ENCODE data around the gene DPCD. TPM values are rescaled to one million over a fixed set of nuclear protein-coding genes. Genes with fewer than 3 reads are reported as not detected.

The DPCD gene
- total RNA-seq, 4 donors from 2014 or later, result 13.4 to 30.1 (median 24.5) TPM

DNA sequence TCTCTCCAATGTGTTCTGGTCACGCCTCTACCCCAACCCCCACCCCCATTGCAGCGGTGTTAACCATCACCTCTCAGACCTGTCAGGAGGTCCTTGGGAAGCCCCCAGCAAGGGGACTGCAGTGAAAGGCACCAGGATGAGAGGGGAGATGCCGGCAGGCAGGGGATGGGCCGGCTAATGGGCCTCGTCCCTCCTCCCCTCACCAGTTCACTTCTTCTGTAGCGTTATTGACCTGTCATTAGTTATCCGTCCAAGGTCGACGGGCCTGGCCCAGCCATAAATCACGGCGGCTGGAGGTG lies 18.8 kb upstream of the DPCD start:
- ATAC-seq, result no peak
- no peak overlapping the region for H3K4me3 ChIP-seq
- H3K27me3 ChIP-seq, result peaks cover 59% of the 10 kb centered on the region
- no peaks in the 10 kb centered on the region for H3K36me3 ChIP-seq
- H3K9me3 ChIP-seq, result peaks cover 0 to 14% (median 0%) of the 10 kb centered on the region in 3 donors
- TF ChIP-seq EP300 (IDR thresholded peaks at IDR 0.05) (no peak), POLR2A (IDR thresholded peaks at IDR 0.05) (no peak), POLR2AphosphoS5 (IDR thresholded peaks at IDR 0.05) (no peak)
- TF ChIP-seq, protein P1, sequence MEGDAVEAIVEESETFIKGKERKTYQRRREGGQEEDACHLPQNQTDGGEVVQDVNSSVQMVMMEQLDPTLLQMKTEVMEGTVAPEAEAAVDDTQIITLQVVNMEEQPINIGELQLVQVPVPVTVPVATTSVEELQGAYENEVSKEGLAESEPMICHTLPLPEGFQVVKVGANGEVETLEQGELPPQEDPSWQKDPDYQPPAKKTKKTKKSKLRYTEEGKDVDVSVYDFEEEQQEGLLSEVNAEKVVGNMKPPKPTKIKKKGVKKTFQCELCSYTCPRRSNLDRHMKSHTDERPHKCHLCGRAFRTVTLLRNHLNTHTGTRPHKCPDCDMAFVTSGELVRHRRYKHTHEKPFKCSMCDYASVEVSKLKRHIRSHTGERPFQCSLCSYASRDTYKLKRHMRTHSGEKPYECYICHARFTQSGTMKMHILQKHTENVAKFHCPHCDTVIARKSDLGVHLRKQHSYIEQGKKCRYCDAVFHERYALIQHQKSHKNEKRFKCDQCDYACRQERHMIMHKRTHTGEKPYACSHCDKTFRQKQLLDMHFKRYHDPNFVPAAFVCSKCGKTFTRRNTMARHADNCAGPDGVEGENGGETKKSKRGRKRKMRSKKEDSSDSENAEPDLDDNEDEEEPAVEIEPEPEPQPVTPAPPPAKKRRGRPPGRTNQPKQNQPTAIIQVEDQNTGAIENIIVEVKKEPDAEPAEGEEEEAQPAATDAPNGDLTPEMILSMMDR (IDR thresholded peaks at IDR 0.05), result no peak
- H3K27ac ChIP-seq, result no peak overlapping the region
- peaks cover 0 to 30% (median 22%) of the 10 kb centered on the region in 3 donors for H3K4me1 ChIP-seq
- 4% methylated on average over 9 of the region's 11 CpGs; no CpG with 5 or more reads in 1 of the 2 donors for WGBS, 2 donors (ENCODE audit: low coverage in 1 of 2)

DNA sequence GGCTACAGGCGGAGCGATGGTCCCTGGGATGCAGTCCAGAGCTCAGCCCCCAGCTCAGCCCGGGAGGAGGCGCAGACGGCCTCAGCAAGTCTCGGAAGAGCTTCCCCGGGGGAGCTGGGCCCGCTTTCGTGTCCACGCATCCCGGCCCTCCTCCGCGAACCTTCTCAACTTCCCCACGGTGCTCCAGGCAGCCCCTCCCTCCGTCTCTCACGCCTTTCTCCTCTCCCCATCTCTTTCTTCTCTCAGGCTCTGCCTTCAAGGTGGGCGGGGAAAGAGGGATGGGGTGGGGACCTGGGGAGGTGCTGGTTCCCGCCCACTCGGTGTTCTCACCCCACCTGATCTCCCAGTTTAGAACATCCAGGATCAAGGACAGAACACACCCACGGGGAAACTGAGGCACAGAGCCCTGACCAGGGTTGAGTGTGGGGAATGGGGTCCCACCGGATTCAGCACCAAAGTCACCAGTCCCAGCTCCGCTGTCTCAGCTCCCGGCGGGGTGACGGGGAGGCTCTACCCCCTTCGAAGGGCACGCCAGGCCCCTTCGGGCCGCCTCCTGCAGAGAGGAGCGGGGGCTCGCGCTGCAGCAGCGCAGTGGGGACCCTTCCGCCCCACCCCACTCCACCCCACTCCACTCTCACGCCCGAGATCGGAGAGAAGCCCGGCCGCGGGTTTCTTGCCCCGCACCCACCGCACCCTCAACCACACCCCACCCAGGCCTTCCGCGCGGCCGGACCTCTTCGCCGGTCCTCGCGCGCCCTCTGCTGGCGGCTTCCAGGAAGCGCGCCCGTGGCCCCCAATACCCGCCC lies 18.3 kb upstream of the DPCD start:
- Histone ChIP-seq H3K36me3 (no peaks in the 10 kb centered on the region), H3K4me1 (peaks cover 0 to 30% (median 22%) of the 10 kb centered on the region in 3 donors), H3K9me3 (peaks cover 0 to 14% (median 0%) of the 10 kb centered on the region in 3 donors), H3K27me3 (peaks cover 53% of the 10 kb centered on the region), H3K4me3 (peak overlapping the region; percentile 8 to 54), H3K27ac (peak overlapping the region in 1 of 4 donors; percentile 16)
- WGBS, 2 donors (ENCODE audit: low coverage in 1 of 2), result 2% methylated on average over 15 of the region's 56 CpGs; no CpG with 5 or more reads in 1 of the 2 donors
- peak; percentile 80 for ATAC-seq
- TF ChIP-seq, protein P1 (IDR thresholded peaks at IDR 0.05), result peak in 3 of 4 experiments; percentile 72 to 99 (median 88)
- TF ChIP-seq POLR2A (IDR thresholded peaks at IDR 0.05), result no peak

DNA sequence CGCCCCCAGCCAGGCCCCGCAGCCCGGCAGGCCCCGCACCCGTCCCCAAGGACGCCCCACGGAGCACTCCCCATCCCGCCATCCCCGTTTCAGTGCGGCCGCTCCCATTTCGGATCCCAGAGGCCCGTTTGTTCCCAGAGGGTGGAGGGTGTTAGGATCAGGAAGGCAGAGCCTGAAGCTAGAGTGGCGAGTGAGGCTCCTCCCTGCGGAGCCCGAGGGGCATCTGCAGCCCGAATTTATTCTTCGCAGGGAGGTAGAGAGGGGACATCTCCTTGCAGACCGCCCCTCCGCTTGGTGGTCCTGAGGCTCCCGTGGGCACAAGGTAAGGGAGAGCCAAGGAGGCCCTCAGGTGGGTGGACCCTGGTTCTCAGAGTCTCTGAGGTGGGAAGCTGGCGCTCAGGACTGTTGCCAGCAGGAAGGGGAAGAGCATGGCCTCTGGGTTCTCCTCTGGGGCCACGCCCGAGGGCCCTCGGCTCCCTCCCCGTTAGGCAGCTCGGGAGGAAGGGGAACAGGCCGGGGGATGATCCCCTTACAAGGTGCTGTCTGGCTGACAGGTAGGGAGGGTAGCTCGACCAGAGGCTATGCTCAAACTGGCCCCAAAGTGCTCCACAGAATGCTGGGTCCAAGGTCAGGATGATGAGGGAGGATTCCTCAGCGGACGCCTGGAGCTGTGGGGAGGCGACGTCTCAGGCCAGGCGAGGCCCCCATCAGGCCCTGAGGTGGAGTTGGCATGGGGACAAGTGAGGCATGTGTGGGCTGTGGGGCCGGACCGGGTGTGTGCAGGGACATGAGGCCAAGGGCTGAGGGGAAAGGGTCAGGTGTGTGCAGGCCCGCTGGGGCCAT lies 17.5 kb upstream of the DPCD start:
- no peak for TF ChIP-seq EP300 (IDR thresholded peaks at IDR 0.05)
- no peak for TF ChIP-seq POLR2AphosphoS5 (IDR thresholded peaks at IDR 0.05)
- no peak for TF ChIP-seq POLR2A (IDR thresholded peaks at IDR 0.05)
- TF ChIP-seq, protein P1 (IDR thresholded peaks at IDR 0.05), result no peak
- WGBS, 2 donors (ENCODE audit: low coverage in 1 of 2), result 0 to 22% methylated on average over 2 to 7 of the region's 37 CpGs
- ATAC-seq, result peak; percentile 8
- H3K4me3 ChIP-seq, result peak overlapping the region; percentile 8 to 54
- no peaks in the 10 kb centered on the region for H3K36me3 ChIP-seq
- H3K27me3 ChIP-seq, result peaks cover 45% of the 10 kb centered on the region
- H3K27ac ChIP-seq, result peak overlapping the region in 1 of 4 donors; percentile 16
- H3K9me3 ChIP-seq, result peaks cover 0 to 14% (median 0%) of the 10 kb centered on the region in 3 donors
- H3K4me1 ChIP-seq, result peaks cover 0 to 30% (median 22%) of the 10 kb centered on the region in 3 donors

DNA sequence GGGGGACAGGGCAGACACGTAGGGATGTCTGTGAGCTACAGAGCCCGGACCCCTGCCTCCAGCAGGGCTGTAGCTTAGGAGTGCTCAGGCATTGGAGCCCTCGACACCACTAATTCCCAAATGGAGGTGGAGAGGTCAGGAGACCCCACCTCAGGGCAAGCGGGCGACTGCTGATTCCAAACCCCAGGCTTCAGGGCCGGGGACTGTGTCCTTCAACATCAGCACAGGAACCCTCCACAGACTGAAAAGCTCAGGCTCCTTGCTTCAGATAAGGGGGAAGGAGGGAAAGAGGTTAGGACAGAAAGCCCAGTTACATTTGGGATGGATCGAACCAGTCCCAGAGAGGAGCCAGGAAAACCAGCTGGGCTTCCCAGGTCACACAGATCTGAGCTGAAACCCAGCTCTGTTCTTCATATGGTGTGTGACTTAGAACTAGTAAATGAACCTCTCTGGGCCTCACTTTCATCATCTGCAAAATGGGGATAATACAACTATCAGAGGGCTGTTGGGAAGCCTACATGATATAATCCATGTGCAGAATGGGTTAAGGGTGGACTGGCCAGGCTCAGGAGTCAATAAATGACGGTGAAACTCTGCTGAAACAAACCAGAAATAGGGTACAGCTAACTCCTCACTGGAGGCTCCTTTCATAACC lies 16.7 kb upstream of the DPCD start:
- 54 to 62% methylated on average over 2 to 4 of the region's 8 CpGs for WGBS, 2 donors (ENCODE audit: low coverage in 1 of 2)
- no peaks in the 10 kb centered on the region for H3K36me3 ChIP-seq

More for the DNA sequence above, 16.7 kb upstream of the DPCD start:
- no peak overlapping the region for H3K27ac ChIP-seq
- ATAC-seq, result no peak
- no peak for TF ChIP-seq POLR2A (IDR thresholded peaks at IDR 0.05)
- TF ChIP-seq, protein P1 (IDR thresholded peaks at IDR 0.05), result no peak
- TF ChIP-seq POLR2AphosphoS5 (IDR thresholded peaks at IDR 0.05), result no peak
- no peak for TF ChIP-seq EP300 (IDR thresholded peaks at IDR 0.05)
- peaks cover 0 to 14% (median 0%) of the 10 kb centered on the region in 3 donors for H3K9me3 ChIP-seq
- no peak overlapping the region for H3K4me3 ChIP-seq
- peaks cover 0 to 25% (median 19%) of the 10 kb centered on the region in 3 donors for H3K4me1 ChIP-seq
- peaks cover 38% of the 10 kb centered on the region for H3K27me3 ChIP-seq

All from gastroesophageal sphincter (tissue), 4 donors.